ENCODE measurements around the gene NBEAL2.

Gene NBEAL2

DNA sequence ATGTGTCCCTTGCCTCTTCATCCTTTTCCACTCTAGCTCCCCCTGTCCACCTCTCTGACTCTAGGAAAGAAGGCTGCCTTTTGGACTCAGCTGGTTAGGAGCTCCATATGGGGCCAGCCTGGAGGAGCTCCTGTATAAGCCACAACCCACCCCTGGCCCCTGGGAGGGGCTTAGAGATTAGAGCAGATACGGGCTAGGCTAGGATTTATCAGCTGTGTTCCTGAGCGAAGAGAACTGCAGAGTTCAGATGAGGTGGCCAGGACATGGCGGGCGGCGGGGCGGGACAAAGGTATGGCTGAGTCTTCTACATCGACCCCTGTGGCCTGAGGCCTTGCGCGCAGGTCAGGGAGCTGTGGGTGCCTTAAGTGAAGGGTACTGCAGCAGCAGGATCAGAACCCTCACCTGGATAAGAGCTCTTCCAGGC is 7.9 kb downstream of the NBEAL2 start:
- no peak for DNase-seq

DNA sequence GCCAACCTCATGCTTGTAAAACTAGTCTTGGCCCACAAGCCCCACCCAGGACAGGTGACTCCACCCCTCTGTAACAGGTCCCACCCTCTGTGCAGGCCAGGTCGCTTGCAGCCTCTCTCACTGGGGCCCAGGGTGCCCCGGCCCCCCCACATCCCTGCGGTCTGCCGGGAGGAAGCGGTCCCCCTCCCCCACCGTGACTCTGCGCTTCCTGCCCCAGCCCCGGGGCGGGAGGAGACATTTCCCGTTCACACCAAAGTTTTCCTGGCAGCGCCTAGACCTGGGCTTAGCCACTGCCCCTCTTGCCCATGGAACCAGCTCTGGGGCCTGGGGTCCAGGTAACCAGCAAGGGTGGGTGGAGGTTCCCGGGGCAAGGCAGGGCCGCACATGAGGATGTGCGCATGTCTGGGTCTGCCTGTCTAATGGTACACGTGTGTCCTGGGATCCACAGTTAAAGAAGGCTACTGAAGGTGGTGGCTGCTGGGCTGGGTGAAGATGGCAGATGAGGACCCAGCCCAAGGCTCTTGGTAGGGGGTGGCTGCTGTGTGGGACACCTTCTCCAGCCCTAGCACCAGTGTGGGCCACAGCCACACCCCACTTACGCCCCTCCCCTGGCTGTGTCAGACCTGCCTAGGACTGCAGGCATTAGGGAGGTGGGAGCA is 8.4 kb downstream of the NBEAL2 start:
- no peak for DNase-seq

DNA sequence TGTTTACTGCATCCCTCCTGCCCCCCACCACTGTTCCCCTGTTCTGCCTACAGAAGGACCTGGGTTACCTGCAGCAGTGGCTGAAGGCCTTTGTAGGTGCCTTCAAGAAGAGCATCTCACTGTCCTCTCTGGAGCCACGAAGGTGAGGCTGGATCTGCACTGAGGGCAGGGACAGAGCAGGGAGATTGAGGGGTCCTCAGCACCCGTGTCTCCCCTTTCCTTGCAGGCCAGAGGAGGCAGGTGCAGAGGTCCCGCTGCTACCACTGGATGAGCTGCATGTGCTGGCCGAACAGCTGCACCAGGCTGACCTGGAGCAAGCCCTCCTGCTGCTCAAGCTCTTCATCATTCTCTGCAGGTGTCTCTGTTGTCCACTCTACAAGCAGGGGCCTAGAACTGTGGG is 9.2 kb downstream of the NBEAL2 start:
- no peak for DNase-seq

DNA sequence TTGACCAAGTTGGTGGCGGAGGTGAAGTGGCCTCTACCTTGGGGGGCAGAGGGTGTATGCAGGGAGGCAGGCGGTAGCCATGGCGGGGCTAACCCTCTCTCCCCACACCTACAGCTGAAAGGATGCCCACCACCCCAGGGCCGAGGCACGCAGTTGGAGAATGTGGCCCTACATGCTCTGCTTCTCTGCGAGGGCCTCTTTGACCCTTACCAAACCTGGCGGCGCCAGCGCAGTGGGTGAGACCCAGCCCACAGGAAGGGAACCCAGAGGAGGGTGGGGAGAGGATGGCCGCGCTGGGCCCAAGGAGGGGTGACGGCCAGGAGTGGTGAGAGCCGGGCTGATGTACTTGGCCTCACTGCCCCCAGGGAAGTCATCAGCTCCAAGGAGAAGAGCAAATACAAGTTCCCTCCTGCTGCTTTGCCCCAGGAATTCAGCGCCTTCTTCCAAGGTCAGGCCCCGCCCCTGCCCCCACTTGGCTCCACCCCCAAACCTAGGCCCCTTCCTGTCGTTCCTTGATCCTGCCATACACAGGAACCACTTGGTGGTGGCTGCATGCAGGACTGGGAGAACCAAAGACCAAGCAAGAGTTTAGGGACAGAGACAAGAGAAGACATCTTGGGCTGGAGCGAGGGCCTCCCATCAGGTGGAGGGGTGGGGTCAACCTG is 9.8 kb downstream of the NBEAL2 start:
- DNase-seq = no peak

DNA sequence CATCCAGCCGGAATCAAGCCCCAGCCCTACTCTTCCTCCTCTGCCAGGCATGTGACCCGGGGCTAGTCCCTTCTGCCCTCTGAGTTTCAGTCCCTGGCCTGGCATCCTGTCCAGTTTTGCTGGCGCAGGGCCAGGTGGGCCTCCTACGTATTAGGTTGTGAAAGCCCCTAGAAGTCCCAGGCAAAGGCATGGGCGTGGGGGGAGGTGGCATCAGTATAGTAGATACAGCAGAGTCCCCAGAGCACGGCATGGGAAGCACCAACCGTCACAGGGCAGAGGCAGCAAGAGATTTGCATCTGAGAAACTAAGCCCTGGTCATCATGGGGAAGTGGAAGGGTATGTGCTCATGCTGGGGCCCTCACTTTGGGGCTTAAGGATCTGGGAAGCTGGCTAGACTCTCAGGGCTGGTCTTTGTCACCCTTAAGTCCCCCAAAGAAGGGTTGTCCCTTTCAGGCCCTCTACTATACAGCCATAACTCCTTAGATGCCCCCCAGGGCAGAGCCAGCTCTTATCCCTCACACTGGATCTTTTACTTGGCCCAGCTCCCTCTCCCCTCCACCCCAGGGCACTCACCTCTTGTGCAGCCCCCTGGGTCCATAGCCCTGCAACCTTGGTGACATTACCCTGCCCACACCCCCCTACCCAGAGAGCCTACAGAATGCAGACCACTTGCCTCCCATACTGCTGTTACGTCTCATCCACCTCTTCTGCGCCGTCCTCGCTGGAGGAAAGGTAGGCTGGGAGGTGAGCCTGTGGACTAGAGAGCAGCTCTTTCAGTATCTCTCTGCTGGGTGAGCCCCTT is 11.3 kb downstream of the NBEAL2 start:
- DNase-seq = no peak

DNA sequence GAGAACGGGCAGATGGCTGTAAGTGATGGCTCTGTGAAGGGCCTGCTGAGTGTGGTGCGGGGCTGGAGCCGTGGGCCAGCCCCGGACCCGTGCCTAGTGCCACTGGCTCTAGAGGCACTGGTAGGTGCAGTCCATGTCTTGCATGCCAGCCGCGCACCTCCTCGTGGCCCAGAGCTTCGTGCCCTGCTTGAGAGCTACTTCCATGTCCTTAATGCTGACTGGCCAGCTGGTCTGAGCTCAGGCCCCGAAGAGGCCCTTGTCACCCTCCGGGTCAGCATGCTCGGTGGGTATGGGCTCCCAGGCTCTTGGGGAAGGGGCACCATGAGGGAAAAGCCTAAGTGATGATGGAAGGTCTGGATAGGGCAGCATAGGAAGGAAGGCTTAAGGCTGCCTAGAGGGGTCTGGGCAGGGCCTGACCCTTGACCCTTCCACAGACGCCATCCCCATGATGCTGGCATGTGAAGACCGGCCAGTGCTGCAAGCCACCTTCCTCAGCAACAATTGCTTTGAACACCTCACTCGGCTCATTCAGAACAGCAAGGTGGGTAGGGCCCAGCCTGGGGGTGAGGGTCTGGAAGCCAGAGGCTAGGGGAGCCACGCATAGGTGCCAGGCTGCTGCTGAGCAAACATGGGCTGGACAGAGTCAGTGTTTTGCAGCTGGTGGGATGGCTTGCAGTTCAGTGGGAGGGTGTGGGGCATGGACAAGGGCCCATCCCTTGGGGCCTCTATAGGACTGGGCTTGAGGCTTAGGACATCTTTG is 12.1 kb downstream of the NBEAL2 start:
- DNase-seq = no peak

DNA sequence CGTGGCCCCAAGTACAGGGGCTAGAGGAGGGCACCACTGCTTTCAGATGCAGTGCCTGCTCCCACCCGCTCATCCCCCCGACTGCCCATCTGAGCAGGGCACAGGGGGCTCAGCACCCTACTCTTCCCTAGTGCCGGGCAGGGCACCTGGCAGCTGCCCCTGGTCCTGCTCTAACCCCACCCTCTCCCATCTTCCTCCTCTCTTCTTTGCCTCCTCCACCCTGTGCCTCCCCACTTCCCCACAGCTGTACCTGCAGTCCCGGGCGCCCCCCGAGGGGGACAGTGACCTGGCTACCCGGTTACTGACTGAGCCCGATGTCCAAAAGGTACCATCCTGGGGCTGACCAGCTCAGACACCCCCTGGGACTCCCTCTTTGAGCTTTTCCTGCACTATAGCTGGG is 12.8 kb downstream of the NBEAL2 start:
- DNase-seq = no peak

DNA sequence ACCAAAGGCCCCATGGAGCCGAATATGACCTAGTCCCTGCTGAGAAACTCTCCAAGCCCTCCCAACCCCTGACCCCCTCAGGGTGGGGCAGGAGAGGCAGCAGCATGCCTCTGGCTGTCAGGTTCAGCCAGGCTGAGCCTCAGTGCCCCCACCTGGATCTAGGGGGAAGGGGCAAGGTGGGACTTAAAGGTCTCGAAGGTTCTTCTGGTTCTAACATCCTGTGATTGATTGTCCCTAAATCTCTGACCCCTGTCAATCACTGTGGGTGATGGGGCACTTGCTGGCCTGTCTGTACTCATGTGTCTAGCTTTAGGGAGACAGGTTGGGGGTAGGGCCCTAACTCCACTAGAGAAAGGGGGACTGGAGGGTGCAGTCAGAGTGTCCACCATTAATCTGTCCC is 13.8 kb downstream of the NBEAL2 start:
- DNase-seq = no peak

DNA sequence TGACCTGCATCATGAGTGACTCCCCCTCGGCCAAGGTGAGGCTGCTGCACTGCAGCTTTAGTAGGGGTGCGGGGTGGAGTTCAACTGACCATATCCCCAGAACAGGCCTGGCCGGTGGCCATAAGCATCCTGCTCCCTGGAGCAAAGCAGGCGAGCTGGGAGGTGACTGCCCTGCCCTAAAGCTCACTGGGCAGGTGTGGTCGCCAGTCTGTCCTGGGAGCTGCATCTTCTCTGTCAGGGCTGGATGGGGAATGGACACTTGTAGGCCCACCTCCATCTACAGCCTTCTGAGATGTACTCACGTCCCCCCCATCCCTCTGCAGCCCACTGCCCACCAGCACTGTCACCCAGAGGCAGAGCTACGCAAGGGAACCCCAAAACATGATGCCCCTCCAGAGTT is 14.5 kb downstream of the NBEAL2 start:
- DNase-seq = no peak

DNA sequence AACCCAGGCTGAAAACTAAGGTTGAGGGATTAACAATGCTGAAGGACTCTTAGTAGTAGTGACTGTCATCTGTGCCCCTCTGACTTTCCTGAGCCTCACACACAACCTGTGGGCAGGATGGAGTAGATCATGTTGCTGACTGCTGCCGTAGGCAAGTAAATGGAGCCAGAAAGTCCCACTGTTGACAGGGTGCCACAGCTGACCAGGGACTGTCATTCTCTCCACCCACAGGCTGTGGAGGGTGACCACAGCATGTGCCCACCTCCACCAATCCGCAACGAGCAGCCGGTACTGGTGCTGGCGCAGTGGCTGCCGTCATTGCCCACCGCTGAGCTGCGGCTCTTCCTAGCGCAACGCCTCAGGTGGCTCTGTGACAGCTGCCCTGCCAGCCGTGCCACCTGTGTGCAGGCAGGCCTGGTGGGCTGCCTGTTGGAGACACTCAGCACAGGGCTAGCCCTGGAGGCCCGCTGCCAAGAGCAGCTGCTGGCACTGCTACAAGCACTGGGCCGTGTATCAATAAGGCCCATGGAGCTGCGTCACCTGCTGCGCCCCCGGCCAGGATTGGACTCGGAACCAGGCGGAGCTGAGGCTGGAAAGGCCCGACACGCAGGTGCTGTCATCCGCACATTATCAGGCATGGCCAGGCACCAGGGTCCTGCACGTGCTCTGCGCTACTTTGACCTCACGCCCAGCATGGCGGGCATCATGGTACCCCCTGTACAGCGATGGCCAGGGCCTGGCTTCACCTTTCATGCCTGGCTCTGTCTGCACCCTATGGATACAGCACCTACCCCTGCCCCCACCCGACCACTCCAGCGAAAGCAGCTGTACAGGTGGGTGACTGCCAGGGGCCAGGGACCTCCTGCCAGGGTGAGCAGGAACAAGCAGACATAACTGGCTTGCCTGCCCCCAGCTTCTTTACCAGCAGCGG is 15.6 kb downstream of the NBEAL2 start:
- no peak for DNase-seq

DNA sequence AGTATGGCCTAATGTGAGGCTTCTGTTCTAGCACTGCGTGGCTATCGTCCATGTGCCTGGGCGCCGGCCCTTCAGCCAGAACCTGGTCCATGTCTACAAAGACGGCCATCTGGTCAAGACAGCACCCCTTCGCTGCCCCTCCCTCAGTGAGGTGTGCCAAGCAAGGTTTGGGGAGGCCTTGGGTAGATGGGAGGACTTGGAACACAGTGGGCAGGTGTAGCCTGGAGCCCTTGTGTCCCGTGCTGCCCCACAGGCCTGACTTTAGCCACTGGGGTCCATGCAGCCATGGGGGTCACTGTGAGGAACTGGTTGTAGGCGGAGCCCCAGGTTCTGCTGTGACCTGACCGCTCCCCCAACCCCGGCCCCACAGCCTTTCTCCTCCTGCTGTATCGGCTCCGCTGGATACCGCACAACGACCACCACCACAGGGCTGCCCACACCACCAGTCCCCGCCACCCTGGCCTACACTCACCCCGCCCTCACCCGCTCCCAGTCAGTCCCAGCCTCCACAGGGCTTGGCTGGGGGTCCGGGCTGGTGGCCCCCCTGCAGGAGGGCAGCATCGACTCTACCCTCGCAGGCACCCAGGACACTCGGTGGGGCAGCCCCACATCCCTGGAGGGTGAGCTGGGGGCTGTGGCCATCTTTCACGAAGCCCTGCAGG is 16.6 kb downstream of the NBEAL2 start:
- DNase-seq = no peak

DNA sequence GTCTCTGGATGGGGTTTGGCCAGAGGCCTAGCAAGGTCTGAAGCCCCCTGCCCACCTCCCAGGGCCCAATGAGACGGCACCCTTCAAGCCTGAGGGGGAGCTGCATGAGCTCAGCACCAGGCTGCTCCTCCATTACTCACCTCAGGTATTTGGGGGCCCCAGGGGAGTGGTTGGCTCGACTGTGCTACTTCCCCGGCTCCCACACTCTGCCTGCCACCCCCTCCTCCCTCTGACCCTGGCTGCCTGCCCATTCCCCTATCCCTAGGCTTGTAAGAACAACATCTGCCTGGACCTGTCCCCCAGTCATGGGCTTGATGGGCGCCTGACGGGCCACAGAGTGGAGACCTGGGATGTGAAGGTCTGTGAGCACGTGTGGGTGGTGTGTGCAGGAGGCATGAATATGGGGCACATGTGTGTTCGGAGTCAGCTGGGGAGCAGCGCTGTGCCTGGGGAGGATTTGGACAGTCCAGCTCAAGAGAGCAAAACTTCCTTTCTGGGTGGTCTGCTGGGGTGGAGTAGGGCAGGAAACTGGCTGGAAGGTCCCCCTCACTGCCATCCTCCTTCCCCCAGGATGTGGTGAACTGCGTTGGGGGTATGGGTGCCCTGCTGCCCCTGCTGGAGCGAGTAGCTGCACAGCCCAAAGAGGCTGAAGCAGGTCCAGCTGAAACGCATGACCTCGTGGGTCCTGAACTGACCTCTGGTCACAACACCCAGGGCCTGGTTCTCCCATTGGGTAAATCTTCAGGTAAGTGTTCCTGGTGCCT is 17.4 kb downstream of the NBEAL2 start:
- no peak for DNase-seq

DNA sequence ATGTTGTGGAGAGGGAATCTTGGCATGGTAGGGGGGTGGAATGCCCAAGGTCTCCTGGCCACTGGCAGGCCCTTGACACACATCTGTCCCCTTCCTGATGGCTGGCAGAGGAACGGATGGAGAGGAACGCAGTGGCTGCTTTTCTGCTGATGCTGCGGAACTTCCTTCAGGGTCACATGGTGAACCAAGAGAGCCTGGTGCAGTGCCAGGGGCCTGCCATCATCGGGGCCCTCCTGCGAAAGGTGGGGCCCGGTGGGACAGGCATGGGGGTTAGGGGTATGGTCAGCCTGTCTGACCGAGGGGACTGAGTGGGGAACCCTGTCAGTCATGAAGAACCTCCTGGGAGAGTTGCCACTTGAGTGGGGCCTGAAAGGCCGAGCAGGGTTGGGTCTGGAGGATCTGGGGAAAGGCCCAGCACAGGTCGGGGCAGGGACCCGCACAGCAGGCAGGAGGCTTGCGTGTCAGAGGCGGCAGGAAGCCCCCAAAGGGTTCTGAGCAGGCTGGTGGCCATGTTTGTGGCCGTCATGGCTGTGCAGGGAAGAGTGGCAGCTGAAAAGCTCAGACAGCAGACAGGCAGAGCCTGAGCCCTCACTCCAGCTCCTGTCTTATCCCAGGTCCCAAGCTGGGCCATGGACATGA is 18.1 kb downstream of the NBEAL2 start:
- DNase-seq = no peak

DNA sequence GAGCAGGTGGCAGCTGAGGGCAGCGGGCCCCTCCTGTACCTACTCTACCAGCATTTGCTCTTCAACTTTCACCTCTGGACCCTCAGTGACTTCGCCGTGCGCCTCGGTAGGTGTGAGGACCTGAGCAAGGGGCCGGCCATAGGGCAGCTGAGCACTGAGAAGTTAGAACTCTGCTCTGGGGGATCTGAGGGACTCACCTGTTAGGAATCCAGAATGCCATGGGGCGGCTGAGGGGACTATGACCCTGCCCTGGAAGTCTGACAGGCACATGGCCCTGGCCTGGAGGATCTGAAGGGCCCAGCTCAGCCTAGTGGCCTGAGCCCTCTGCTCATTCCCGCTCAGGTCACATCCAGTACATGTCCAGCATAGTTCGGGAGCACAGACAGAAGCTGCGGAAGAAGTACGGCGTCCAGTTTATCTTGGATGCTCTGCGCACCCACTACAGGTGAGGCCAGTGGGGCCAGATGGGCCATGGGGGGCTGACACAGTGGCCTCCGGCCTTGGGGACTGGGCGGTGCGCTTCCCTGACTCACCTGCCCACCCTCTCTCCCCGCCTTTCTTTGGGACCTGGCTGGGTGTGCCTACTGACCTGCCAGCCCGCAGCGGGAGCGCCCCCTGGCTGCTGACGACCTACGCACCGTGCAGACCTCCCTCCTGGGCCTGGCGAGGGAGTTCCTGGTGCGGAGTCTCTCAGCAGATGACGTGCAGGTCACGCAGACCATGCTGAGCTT is 18.8 kb downstream of the NBEAL2 start:
- no peak for DNase-seq

DNA sequence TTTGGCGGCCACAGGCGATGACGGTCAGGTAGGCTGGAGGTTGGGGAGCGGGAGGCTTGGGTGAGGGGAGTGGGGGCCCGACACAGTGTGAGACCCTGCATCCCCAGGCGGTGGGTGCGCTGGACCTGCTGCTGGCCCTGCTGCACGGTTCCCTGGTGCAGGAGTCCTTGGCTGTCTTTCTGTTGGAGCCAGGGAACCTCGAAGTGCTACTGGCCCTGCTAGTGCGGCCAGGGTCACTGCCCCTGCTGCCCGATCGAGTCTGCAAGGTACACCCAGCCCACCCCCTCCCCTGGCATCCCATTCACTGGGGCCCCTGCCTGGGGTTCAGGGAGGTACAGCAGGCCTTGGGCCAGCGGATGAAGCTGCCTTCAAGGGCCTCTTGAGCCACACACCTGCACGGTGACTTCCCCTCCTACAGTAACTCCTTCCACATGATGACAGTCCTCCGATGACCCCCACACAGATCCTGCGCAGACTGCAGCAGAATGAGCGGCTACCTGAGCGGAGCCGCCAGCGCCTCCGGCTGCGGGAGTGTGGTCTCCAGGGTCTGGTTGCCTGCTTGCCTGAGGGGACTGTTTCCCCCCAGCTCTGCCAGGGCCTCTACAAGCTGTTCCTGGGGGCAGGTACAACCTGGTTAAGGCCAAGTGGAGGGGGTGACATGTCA is 19.5 kb downstream of the NBEAL2 start:
- DNase-seq = no peak

DNA sequence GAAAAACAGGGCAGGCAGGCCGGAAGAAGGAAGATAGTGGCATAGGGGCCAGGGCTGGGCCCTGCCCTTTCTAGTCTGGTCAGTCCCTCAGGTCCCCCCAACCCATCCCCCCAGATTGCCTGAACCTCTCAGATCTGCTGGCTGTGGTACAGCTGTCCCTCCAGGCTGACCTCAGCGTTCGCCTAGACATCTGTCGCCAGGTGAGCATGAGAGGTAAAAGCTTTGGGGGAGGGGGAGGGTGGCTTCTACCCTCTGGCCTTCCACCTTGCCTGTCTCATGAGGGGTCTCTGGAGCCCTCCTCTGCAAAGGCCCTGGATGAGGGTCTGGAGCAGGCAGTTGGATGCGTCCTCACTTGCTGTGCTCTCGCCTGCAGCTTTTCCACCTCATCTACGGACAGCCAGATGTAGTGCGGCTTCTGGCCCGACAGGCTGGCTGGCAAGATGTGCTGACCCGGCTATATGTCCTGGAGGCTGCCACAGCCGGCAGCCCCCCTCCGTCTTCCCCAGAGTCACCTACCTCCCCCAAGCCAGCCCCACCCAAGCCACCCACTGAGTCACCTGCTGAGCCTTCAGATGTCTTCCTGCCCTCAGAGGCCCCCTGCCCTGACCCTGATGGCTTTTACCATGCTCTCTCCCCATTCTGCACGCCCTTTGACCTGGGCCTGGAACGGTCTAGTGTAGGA is 20.2 kb downstream of the NBEAL2 start:
- no peak for DNase-seq

DNA sequence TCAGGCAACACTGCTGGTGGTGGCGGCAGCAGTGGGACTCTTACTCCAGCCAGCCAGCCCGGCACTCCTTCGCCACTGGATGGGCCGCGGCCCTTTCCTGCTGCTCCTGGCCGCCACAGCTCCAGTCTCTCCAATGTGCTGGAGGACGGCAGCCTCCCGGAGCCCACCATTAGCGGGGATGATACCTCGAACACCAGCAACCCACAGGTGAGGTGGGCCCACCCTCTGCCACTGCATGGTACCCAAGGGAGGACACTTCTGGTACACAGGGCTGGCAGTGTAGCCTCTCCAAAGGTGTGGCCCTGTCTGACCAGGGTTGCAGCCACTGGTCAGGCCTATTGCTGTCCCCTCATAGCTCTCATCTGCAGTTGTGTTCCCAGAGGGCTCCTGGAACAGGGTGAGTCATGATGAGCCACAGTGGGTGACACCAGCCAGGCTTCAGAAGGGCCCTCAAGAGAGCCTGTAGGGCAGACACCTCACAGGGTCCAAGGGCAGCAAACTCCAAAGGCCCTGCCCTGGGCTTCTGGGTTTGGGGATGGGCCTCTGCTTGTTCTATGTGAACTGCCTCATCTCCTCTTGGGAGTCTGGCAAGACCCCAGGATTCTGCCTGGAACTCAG is 20.8 kb downstream of the NBEAL2 start:
- no peak for DNase-seq
